ENCODE measurements around the gene CDC23.
"Not testable (repeated sequence)": the region's sequence is repeated elsewhere in the genome, so short reads cannot be mapped to it uniquely, and the experiment has no call there.

The CDC23 gene

DNA sequence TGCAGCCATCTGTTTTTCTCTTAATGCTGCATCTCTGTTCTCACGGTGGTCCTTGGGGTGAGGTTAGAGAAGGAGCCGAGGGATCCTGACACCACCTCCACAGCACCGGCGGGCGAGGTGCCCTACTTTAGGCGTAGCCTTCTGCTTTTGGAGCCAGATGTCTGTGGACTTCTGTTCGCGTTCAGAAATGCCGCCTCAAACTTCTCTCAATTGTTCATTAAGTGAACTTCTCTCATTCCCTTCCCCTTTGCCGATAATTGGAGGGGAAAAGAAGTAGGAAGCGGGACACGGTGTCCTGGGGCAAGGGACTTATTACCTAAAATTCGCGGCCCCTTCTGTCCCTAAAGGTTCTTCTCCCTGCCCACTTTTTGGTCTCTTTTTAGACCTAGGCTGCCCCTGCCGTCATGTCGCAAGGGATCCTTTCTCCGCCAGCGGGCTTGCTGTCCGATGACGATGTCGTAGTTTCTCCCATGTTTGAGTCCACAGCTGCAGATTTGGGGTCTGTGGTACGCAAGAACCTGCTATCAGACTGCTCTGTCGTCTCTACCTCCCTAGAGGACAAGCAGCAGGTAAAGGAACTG is 33.8 kb downstream of the CDC23 start:
- no peak overlapping the region for H3K4me3 Mint-ChIP-seq
- peaks cover 42% of the 10 kb centered on the region for H3K36me3 Mint-ChIP-seq (ENCODE audit: low read depth)
- no peak overlapping the region for H3K27ac Mint-ChIP-seq
- ATAC-seq (no peak), DNase-seq (peak; percentile 22)
- H3K27me3 Mint-ChIP-seq = no peaks in the 10 kb centered on the region
- H3K9me3 Mint-ChIP-seq = no peaks in the 10 kb centered on the region
- peaks cover 8% of the 10 kb centered on the region for H3K4me1 Mint-ChIP-seq

DNA sequence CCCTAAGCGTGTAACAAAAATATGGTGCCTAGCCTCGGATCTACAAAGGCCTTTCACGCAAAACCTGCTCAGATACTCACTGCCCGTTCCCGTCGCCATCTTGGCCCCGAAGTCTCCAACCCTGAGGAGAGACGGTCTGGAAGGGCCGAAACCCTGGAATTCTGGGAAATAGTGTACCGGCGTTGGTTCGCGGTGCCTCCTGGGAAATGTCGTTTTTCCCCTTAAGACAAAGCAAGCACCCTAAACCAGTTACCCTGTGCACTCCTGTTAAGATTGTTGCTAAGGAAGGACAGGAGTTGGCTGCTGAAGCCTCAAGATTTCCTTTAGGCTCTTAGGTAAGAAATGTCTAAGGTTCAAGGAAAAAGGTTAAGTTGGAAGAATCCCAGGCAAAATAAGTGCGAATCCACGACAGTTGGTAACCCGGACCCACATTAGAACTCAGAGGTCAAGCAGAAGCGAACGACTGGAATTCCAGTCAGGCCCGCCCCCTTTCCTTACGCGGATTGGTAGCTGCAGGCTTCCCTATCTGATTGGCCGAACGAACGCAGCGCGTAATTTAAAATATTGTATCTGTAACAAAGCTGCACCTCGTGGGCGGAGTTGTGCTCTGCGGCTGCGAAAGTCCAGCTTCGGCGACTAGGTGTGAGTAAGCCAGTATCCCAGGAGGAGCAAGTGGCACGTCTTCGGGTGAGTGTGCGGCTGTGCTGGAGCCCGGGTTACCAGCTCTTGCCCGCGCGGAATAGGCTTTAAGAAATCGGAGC is 34.4 kb downstream of the CDC23 start, which contains the start of the genes BRD8 and KIF20A:
BRD8 (minus strand) TSS at position 115 of the 761 bp plus-strand sequence; CDS start at position 99, 16 bp downstream.
KIF20A (plus strand) TSS at position 597 of the 761 bp plus-strand sequence. CDS start 569 bp downstream, outside the sequence.
- Mint-ChIP-seq H3K4me1 (peaks cover 8% of the 10 kb centered on the region), H3K36me3 (ENCODE audit: low read depth) (peaks cover 39% of the 10 kb centered on the region), H3K4me3 (no peak within 1 kb of the TSS), H3K27me3 (no peaks in the 10 kb centered on the region), H3K9me3 (no peaks in the 10 kb centered on the region), H3K27ac (no peak within 1 kb of the TSS)
- ATAC-seq (peak; percentile 90), DNase-seq (peak; percentile 90)

DNA sequence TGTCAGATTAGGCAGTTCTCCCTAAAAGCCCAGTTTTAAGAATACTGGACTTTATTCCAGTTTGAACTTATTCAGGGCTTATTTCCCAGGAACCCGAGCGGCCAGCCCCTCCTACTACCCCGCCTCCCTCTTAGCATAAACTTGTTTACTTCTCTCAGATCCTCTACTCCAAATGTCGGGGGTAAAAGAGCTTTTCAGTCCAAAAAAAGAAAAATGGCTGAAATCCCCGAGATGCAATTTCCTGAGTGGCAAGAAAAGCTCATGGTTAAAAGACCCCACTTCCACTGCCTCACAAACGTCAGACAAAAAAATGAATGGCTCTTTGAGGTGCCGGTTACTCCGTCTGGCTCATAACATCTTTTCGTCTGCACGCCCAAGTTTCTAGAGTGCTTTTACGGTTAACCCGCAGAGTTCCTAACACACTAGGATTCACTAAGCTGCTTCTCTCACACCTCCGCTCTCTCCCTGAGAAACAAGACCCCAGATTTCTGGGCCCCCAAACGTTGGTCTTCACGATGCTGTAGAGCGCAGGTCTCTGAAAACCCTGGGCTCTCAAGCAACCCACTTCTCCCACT is 35.1 kb downstream of the CDC23 start:
- H3K4me1 Mint-ChIP-seq = peaks cover 10% of the 10 kb centered on the region
- H3K9me3 Mint-ChIP-seq = no peaks in the 10 kb centered on the region
- H3K27ac Mint-ChIP-seq = no peak overlapping the region
- ATAC-seq (no peak), DNase-seq (peak; percentile 36)
- no peak overlapping the region for H3K4me3 Mint-ChIP-seq
- no peaks in the 10 kb centered on the region for H3K27me3 Mint-ChIP-seq
- peaks cover 38% of the 10 kb centered on the region for H3K36me3 Mint-ChIP-seq (ENCODE audit: low read depth)

DNA sequence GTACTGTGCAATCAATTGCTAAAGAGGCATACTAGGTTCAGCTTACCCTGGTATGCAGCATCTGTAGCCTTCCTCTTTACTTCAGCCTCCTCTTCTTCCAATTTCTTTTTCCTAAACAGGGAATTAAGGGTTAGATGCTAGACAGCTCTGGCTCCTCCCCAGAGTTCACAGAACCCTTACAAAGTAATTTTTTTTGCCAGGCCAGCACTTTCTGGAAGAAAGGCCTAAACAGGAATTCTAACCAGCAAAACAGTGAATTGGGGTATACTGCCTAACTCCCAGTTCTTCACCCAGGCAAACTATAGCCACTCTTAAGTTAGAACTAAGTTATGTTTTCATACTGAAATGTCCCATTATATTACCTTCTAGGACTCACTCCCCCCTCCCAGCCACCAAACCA is 42.8 kb downstream of the CDC23 start:
- no peaks in the 10 kb centered on the region for H3K9me3 Mint-ChIP-seq
- ATAC-seq (no peak), DNase-seq (no peak)
- no peak overlapping the region for H3K27ac Mint-ChIP-seq
- no peak overlapping the region for H3K4me3 Mint-ChIP-seq
- peaks cover 5% of the 10 kb centered on the region for H3K4me1 Mint-ChIP-seq
- H3K36me3 Mint-ChIP-seq (ENCODE audit: low read depth) = peaks cover 66% of the 10 kb centered on the region
- no peaks in the 10 kb centered on the region for H3K27me3 Mint-ChIP-seq

DNA sequence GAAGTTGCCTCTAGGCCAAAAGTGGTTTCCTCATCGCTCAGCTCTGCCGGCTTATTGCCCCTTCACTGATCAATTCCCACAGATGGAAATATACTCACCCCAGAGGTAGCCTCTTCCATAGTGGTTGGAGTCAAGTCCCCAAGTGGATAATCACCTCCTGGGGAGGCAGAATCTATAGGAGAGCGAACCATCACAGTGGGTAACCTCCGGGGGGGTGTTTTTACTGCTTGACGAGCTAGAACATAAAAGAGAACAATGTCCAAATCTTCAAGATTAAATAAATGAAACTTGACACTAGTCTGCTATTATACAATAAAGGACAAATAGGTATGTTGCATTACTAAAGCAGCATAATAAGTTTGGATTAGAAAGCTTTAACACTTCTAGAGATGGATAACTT is 44.0 kb downstream of the CDC23 start:
- DNase-seq (no peak), ATAC-seq (no peak)
- H3K9me3 Mint-ChIP-seq = no peaks in the 10 kb centered on the region
- peaks cover 5% of the 10 kb centered on the region for H3K4me1 Mint-ChIP-seq
- no peak overlapping the region for H3K27ac Mint-ChIP-seq
- no peaks in the 10 kb centered on the region for H3K27me3 Mint-ChIP-seq
- H3K36me3 Mint-ChIP-seq (ENCODE audit: low read depth) = peaks cover 71% of the 10 kb centered on the region
- no peak overlapping the region for H3K4me3 Mint-ChIP-seq

DNA sequence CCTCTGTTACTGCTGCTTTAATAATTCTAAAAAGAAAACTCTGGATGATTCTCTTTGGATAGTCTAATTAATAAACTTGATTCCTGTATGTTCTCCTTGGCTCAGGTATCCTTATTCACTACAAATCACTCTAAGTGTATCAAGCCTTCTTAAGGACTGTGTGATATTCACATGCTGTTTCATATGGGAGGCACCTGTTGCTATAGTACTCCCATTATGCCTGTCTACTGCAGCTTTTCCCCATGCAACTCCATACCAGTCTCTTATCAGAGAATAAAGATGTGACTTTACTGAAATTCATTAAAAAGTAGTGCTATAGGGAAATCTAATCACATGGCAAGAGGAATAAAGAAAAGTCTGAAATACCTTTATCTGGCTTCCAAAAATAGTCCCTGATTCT is 49.4 kb downstream of the CDC23 start:
- no peak for ATAC-seq
- H3K27me3 Mint-ChIP-seq = no peaks in the 10 kb centered on the region
- H3K27ac Mint-ChIP-seq = no peak overlapping the region
- H3K36me3 Mint-ChIP-seq (ENCODE audit: low read depth) = peaks cover 76% of the 10 kb centered on the region
- DNase-seq = no peak
- H3K4me1 Mint-ChIP-seq = no peaks in the 10 kb centered on the region
- H3K9me3 Mint-ChIP-seq = no peaks in the 10 kb centered on the region
- no peak overlapping the region for H3K4me3 Mint-ChIP-seq

DNA sequence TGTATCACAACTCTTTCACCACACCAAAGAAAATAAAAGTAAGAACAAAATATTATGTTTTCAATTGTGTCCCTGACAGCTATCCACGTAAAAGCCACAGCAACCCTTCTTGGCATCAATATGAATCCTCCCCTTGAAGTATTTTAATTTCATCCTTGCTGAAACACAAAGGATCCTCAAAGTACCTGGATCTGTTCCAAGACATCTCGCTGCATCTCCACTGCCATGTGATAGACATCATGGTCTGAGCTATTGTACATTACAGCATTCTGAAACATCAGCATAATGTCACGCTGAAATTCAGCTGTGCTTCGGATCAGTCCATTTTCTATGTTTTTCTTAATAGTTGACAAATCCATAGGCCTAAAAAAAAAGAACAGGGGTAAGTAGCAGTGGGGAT is 52.4 kb downstream of the CDC23 start:
- DNase-seq = no peak
- Mint-ChIP-seq H3K27ac (no peak overlapping the region), H3K4me1 (peaks cover 10% of the 10 kb centered on the region), H3K27me3 (no peaks in the 10 kb centered on the region), H3K36me3 (ENCODE audit: low read depth) (peaks cover 65% of the 10 kb centered on the region), H3K9me3 (no peaks in the 10 kb centered on the region), H3K4me3 (no peak overlapping the region)
- no peak for ATAC-seq

DNA sequence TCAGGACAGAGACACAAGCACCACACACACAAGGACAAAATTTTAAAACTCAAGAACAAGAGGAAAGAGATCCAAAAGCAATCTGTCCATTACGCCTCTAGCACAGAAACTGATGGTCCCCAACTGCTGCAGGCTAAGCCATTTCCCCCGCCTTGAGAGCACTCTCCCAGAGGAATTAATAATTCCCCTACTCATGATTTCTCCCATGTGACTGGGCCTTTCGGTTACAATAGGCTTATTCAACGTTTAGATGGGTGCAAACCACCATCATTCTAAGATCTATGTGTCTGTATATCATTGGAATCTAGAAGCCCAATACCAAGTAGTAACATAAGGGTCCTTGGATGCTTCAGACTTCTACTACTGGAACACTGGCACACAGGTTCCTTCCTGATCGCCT is 53.5 kb downstream of the CDC23 start:
- no peak overlapping the region for H3K27ac Mint-ChIP-seq
- ATAC-seq (no peak), DNase-seq (no peak)
- peaks cover 10% of the 10 kb centered on the region for H3K4me1 Mint-ChIP-seq
- peaks cover 58% of the 10 kb centered on the region for H3K36me3 Mint-ChIP-seq (ENCODE audit: low read depth)
- no peaks in the 10 kb centered on the region for H3K27me3 Mint-ChIP-seq
- no peaks in the 10 kb centered on the region for H3K9me3 Mint-ChIP-seq
- H3K4me3 Mint-ChIP-seq = no peak overlapping the region

DNA sequence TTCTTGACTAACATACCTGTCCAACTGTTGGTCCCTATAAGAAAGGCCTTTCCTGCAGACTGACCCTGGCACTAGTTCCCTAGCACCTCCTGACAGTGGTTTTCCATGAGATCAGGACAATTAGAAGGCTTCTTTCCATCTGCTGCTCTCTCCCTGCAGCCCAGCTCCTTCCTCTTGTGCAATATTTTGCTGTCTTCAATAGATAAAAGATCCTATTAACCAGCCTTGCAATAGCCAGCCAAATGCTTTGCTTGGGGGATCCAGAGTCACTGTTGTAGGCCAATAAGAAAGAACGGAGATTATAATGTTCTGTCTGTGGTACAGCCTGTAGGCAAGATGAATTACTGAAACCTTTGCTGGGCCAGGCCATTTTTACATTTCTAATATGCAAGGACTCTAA is 55.5 kb downstream of the CDC23 start:
- Mint-ChIP-seq H3K9me3 (no peaks in the 10 kb centered on the region), H3K27ac (no peak overlapping the region), H3K4me3 (no peak overlapping the region), H3K4me1 (peaks cover 10% of the 10 kb centered on the region), H3K27me3 (no peaks in the 10 kb centered on the region), H3K36me3 (ENCODE audit: low read depth) (peaks cover 41% of the 10 kb centered on the region)
- DNase-seq (no peak), ATAC-seq (no peak)

DNA sequence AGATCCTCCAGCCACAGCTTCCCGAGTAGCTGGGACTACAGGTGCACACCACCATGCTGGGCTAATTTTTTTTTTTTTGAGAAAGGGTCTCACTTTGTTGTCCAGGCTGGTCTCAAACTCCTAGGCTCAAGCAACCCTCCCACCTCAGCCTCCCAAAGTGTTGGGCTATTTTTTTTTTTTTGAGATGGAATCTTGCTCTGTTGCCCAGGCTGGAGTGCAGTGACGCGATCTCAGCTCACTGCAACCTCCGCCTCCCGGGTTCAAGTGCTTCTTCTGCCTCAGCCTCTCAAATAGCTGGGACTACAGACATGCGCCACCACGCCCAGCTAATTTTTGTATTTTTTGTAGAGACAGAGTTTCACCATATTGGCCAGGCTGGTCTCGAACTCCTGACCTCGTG is 57.1 kb downstream of the CDC23 start:
- H3K36me3 Mint-ChIP-seq (ENCODE audit: low read depth) = peaks cover 35% of the 10 kb centered on the region
- H3K27ac Mint-ChIP-seq, H3K4me3 Mint-ChIP-seq, DNase-seq, H3K9me3 Mint-ChIP-seq, ATAC-seq, H3K4me1 Mint-ChIP-seq, H3K27me3 Mint-ChIP-seq: not testable (repeated sequence)

DNA sequence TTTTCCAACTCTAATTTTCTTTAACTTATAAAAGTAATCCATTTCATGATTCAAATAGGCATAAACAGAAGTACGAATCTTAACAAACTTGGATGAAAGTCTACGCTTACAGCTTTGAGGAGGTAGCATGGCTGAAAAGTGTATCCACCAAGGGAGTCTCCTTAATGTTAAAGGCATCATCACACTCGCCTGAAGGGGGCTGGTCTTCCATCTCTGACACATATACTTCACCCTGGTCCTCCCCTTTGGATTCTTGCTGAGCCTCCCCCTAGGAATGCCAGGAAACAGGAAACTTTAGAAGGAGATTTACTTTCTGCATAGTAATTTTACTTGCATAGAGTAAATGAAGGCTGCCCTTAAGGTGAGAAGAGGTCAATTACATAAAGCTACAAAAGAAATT is 63.6 kb downstream of the CDC23 start:
- DNase-seq = no peak
- no peaks in the 10 kb centered on the region for H3K4me1 Mint-ChIP-seq
- H3K36me3 Mint-ChIP-seq (ENCODE audit: low read depth) = no peaks in the 10 kb centered on the region
- ATAC-seq = no peak
- no peak overlapping the region for H3K27ac Mint-ChIP-seq
- H3K9me3 Mint-ChIP-seq = no peaks in the 10 kb centered on the region
- H3K27me3 Mint-ChIP-seq = no peaks in the 10 kb centered on the region
- H3K4me3 Mint-ChIP-seq = no peak overlapping the region

DNA sequence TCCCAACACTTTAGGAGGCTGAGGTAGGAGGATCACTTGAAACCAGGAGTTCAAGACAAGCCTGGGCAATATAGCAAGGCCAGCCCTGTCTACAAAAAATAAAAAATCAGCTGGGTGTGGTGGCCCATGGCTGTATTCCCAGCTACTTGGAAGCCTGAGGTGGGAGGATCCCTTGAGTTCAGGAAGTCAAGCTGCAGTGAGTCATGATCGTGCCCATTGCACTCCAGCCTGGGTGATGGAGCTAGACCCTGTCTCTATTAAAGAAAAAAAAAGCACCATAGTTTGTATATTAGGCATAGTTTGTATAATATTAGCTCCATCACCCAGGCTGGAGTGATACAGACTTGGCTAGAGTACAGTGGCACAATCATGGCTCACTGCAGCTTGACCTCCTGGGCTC is 64.3 kb downstream of the CDC23 start:
- Mint-ChIP-seq H3K9me3 (no peaks in the 10 kb centered on the region), H3K4me3 (no peak overlapping the region), H3K27me3 (no peaks in the 10 kb centered on the region), H3K36me3 (ENCODE audit: low read depth) (no peaks in the 10 kb centered on the region), H3K27ac (no peak overlapping the region), H3K4me1 (no peaks in the 10 kb centered on the region)
- DNase-seq (no peak), ATAC-seq (no peak)

DNA sequence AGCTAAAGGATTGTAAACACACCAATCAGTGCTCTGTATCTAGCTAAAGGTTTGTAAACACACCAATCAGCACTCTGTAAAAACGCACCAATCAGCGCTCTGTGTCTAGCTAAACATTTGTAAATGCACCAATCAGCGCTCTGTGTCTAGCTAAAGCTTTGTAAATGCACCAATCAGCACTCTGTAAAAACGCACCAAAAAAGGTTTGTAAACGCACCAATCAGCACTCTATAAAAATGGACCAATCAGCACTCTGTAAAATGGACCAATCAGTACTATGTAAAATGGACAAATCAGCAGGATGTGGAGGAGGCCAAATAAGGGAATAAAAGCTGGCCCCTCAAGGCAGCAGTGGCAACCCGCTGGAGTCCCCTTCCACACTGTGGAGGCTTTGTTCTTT is 69.5 kb downstream of the CDC23 start:
- H3K4me3 Mint-ChIP-seq; H3K27me3 Mint-ChIP-seq; H3K36me3 Mint-ChIP-seq (ENCODE audit: low read depth); ATAC-seq; H3K9me3 Mint-ChIP-seq; H3K27ac Mint-ChIP-seq; H3K4me1 Mint-ChIP-seq; DNase-seq: not testable (repeated sequence)

DNA sequence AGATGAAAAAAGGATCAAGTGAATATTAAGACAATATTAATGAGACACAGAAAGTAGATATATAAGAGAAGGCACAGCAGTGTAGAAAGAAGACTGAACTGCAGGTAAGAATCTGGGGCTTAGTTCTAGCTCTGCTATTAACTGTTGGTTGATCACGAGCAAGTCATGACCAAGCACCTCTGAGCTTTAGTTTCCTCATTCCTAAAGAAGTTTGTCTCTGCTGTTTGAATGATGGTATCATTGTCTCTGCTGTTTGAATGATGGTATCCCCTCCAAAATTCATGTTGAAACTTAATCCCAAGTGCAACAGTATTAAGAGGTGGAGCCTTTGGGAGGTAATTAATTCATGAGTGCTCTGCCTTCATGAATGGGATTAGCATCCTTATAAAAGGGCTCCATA is 71.4 kb downstream of the CDC23 start:
- H3K4me3 Mint-ChIP-seq = no peak overlapping the region
- H3K4me1 Mint-ChIP-seq = peaks cover 11% of the 10 kb centered on the region
- no peak overlapping the region for H3K27ac Mint-ChIP-seq
- no peaks in the 10 kb centered on the region for H3K9me3 Mint-ChIP-seq
- ATAC-seq (no peak), DNase-seq (no peak)
- peaks cover 13% of the 10 kb centered on the region for H3K27me3 Mint-ChIP-seq
- H3K36me3 Mint-ChIP-seq (ENCODE audit: low read depth) = no peaks in the 10 kb centered on the region

DNA sequence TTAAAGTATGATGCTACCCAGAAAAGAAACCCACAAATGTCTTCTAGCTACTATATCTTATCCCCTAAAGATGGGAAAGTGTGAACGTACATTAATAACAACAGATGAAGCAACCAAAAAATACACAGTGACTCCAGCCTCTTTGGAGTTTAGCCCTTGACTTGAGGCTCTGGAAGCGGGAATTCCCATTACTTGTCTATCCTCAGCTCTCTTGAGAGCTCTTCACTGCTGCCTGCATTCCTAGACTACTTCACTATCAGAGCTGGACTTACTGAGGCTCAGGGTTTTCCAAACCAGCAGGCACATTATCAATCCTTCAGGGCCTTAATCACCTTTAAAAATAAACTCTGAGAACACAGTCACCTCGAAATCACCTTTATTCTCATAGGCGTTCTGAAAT is 72.9 kb downstream of the CDC23 start:
- no peak for ATAC-seq
- no peaks in the 10 kb centered on the region for H3K9me3 Mint-ChIP-seq
- H3K36me3 Mint-ChIP-seq (ENCODE audit: low read depth) = no peaks in the 10 kb centered on the region
- H3K4me1 Mint-ChIP-seq = peaks cover 11% of the 10 kb centered on the region
- DNase-seq = no peak
- no peak overlapping the region for H3K27ac Mint-ChIP-seq
- H3K27me3 Mint-ChIP-seq = peaks cover 13% of the 10 kb centered on the region
- H3K4me3 Mint-ChIP-seq = no peak overlapping the region
